ENCODE data around the gene DNAJC9. TPM values are rescaled to one million over a fixed set of nuclear protein-coding genes. Genes with fewer than 3 reads are reported as not detected.

Gene DNAJC9
- total RNA-seq, 1 donor from 2014 or later, result 36.2 TPM

GRCh38 chr10:73238990-73239566 is 8.0 kb downstream of the DNAJC9 start:
- DNase-seq, result no peak

- no peak for DNase-seq
Observed at GRCh38 chr10:73234695-73235094, 12.4 kb downstream of the DNAJC9 start.

- DNase-seq, result no peak
Observed at GRCh38 chr10:73233883-73234282, 13.2 kb downstream of the DNAJC9 start.

DNA sequence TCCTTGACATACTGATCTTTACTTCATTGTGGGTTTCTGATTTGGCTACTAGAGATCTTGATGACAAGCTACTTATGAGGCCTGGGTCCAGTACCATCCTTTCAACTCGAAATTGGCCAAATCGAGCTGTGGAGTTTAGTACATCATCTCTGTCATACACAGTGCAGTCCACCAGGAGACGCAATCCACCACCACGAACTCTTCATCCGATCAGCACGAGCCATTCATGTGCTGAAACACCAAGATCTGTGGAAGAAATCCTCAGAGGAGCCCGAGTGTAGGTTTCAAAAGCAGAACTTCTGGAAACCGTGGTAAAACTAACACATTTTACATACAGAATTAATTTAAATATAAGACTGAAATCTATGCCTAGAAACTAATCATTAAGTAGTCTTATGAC is 14.2 kb downstream of the DNAJC9 start:
- DNase-seq, result peak; percentile 24

GRCh38 chr10:73229567-73229966 is 17.5 kb downstream of the DNAJC9 start:
- DNase-seq, result no peak

- DNase-seq, result no peak
Observed at GRCh38 chr10:73228247-73228646, 18.8 kb downstream of the DNAJC9 start.

GRCh38 chr10:73226663-73227062 is 20.4 kb downstream of the DNAJC9 start:
- DNase-seq, result no peak

GRCh38 chr10:73225518-73225917 is 21.5 kb downstream of the DNAJC9 start:
- DNase-seq, result peak; percentile 6

- no peak for DNase-seq
Observed at GRCh38 chr10:73220989-73221388, 26.1 kb downstream of the DNAJC9 start.

- DNase-seq, result no peak
Observed at GRCh38 chr10:73219384-73219783, 27.7 kb downstream of the DNAJC9 start.

DNA sequence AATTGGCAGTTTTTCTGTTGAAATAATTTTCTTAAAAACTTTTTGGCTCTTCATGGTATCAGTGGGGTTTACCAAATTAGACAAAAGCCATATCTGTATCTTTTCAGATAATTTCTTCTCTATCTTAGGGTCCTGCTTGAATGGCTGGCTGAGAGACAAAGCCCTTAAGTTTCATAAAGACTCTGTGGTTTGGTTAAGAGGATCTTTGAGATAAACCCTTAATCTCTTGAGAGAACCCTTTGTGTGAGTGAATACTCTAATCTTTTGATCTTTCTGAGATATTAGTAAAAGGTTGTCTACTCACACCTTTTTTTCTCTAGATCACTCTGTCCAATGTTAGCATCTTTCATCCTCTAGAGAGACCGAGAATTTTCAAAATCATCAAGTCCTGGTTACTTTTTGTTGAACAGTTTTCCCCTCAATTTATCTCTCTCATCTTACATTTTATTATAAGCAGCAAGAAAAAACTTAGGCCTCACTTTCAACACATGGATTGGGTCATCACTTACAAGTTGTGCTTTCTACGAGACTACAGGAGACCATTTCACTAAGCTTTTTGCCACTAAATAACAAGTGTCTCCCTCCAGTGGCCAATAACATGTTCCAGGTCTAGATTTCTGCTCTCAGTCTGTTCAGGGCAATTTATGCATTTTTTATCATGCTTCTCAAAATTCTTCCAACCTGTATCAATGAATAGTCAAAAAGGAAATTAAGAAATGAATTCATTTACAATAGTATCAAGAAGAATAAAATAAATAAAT is 28.4 kb downstream of the DNAJC9 start:
- peak; percentile 64 for DNase-seq

DNA sequence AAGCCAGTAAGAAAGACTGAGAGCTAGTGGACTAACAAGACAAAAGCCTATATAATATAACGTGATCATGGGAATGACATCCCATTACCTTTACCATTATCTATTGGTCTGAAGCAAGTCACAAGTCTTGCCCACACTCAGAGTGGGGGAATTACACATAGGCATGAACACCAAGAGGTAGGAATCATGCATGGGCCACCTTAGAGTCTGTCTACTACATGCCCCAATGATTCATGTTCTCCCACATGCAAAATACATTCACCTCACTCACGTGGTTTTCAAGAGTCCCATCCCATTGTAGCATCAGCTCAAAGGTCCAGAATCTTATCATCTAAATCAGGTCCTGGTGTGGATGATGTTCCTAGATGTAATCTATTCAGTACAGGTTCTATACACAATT is 29.4 kb downstream of the DNAJC9 start:
- no peak for DNase-seq

GRCh38 chr10:73215749-73216148 is 31.3 kb downstream of the DNAJC9 start:
- no peak for DNase-seq

- no peak for DNase-seq
Observed at GRCh38 chr10:73211106-73211811, 35.8 kb downstream of the DNAJC9 start.

- DNase-seq, result no peak
Observed at GRCh38 chr10:73210395-73211105, 36.5 kb downstream of the DNAJC9 start.

DNA sequence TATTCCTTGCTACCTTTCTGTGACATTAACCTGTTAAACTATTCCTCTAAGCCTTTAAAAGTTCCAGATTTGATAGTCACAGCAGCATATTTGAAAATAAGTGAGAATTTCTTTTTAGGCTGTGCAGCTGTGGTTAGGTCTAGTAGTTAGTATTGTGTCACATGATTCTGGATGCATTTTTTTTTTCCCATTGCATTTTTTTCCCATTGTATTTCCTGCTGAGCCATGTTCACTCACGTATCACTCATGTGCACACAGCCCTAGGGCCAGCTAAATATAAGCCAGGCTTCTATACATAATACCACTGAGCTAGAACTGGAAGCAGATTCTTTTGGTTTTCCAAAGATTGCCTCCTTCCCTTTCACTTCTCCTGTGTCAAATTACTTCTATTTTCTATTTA is 37.4 kb downstream of the DNAJC9 start:
- peak; percentile 62 for DNase-seq

DNA sequence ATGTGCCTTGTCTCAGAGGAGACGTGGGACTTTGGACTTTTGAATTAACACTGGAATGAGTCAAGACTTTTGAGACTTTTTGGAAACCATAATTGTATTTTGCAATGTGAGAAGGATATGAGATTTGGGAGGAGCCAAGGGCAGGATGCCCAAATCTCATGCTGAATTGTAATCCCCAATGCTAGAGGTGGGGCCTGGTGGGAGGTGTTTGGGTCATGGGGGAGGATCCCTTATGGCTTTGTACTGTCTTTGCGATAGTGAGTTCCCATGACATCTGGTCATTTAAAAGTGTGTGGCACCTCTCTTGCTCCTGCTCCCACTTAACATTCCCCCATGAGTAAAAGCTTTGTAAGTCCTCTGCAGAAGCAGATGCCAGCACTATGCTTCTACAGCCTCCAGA is 39.2 kb downstream of the DNAJC9 start:
- DNase-seq, result no peak

GRCh38 chr10:73206385-73206784 is 40.7 kb downstream of the DNAJC9 start:
- no peak for DNase-seq

DNA sequence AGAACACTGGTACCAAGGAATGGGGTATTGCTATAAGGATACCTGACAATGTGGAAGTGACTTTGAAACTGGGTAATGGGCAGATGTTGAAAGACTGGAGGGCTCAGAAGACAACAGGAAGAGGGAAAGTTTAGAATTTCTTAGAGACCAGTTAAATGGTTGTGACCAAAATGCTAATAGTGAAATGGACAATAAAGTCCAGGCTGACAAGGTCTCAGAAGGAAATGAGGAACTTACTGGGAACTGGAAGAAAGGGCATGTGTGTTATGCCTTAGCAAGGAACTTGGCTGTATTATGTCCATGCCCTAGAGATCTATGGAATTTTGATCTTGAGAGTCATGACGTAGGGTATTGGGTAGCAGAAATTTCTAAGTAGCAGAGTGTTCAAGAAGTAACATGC is 41.2 kb downstream of the DNAJC9 start:
- DNase-seq, result no peak

GRCh38 chr10:73205081-73205480 is 42.0 kb downstream of the DNAJC9 start:
- no peak for DNase-seq

Data from dermis blood vessel endothelial cell (primary cell).